ENCODE results near the gene KLK4. TPM values are rescaled to one million over a fixed set of nuclear protein-coding genes. Genes with fewer than 3 reads are reported as not detected.
A peak's percentile ranks its signal among the peaks of the same experiment; 100 is the strongest.

The KLK4 gene
- total and polyA plus RNA-seq, 9 of the 15 experiments (the other 6 are each of a cell fraction or from before 2014, with no cell fraction given) = not detected

DNA sequence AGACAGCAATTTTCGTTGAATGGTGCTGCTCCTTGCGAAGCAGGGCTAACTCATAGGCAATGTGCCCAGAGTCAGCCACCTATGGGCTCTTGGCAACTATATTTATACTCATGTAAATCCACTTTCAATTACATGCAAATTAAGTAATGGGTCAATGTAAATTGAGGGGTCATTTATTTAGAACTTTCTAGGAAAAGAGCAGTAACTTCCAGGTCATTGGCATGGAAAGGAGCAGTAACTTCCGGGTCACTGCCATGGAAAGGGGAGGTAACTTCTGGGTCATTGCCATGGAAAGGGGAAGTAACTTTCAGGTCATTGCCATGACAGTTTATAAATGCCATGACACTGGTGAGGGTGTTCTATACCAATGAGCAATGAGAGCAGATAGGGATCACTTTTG, 11.6 kb downstream of the KLK4 start (continued):
- TF ChIP-seq MIER1 (IDR thresholded peaks at IDR 0.05; ENCODE audit: low read depth) (no peak), HEY1 (CRISPR knock-in tag; IDR thresholded peaks at IDR 0.05; ENCODE audit: borderline replicate concordance) (no peak), SIN3A (IDR thresholded peaks at IDR 0.05; ENCODE audit: borderline replicate concordance in 2 of 2, control insufficient read depth in 1 of 2, low read depth in 2 of 2, low read length in 2 of 2) (no peak), ZNF668 (CRISPR knock-in tag; IDR thresholded peaks at IDR 0.05) (no peak), HCFC1 (IDR thresholded peaks at IDR 0.05; ENCODE audit: low read depth, low read length) (0 out of 2 replicates have a peak, but pooled peaks have one; percentile 25), SMAD4 (CRISPR knock-in tag; conservative IDR thresholded peaks at IDR 0.05) (0 out of 2 replicates have a peak, but pooled peaks have one; percentile 61), SMC3 (conservative IDR thresholded peaks at IDR 0.05; ENCODE audit: insufficient read depth, low read depth, low read length) (no peak), HDAC6 (IDR thresholded peaks at IDR 0.05; ENCODE audit: low read depth, low read length) (no peak), CREB1 (IDR thresholded peaks at IDR 0.05) (no peak), CREB1 (CRISPR knock-in tag; IDR thresholded peaks at IDR 0.05) (no peak), CEBPG (CRISPR knock-in tag; IDR thresholded peaks at IDR 0.05) (no peak), CEBPG (tag; conservative IDR thresholded peaks at IDR 0.05 in 1 of 2, IDR thresholded peaks at IDR 0.05 in 1 of 2) (no peak), ZNF766 (CRISPR knock-in tag; conservative IDR thresholded peaks at IDR 0.05) (peak; percentile 80), ZNF398 (CRISPR knock-in tag; IDR thresholded peaks at IDR 0.05) (no peak), TCF7 (IDR thresholded peaks at IDR 0.05; ENCODE audit: borderline replicate concordance) (no peak), BRF2 (IDR thresholded peaks at IDR 0.05; ENCODE audit: borderline replicate concordance, insufficient read depth, insufficient read length) (no peak), CSDE1 (IDR thresholded peaks at IDR 0.05) (no peak), ZNF282 (CRISPR knock-in tag; IDR thresholded peaks at IDR 0.05) (no peak), SRSF7 (optimal IDR thresholded peaks at IDR 0.05; ENCODE audit: low read depth, low read length) (no peak), CREB3L1 (IDR thresholded peaks at IDR 0.05; ENCODE audit: borderline replicate concordance, low read depth) (no peak), FOXP1 (CRISPR knock-in tag; IDR thresholded peaks at IDR 0.05) (no peak), ZSCAN29 (IDR thresholded peaks at IDR 0.05) (no peak)
- TF ChIP-seq, protein P1, sequence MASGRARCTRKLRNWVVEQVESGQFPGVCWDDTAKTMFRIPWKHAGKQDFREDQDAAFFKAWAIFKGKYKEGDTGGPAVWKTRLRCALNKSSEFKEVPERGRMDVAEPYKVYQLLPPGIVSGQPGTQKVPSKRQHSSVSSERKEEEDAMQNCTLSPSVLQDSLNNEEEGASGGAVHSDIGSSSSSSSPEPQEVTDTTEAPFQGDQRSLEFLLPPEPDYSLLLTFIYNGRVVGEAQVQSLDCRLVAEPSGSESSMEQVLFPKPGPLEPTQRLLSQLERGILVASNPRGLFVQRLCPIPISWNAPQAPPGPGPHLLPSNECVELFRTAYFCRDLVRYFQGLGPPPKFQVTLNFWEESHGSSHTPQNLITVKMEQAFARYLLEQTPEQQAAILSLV (tag; IDR thresholded peaks at IDR 0.05) = no peak
- TF ChIP-seq, protein P2, sequence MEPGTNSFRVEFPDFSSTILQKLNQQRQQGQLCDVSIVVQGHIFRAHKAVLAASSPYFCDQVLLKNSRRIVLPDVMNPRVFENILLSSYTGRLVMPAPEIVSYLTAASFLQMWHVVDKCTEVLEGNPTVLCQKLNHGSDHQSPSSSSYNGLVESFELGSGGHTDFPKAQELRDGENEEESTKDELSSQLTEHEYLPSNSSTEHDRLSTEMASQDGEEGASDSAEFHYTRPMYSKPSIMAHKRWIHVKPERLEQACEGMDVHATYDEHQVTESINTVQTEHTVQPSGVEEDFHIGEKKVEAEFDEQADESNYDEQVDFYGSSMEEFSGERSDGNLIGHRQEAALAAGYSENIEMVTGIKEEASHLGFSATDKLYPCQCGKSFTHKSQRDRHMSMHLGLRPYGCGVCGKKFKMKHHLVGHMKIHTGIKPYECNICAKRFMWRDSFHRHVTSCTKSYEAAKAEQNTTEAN (CRISPR knock-in tag; IDR thresholded peaks at IDR 0.05) = no peak

Data from K562 (cell line).